ENCODE measurements around the gene KREMEN2.

The KREMEN2 gene

DNA sequence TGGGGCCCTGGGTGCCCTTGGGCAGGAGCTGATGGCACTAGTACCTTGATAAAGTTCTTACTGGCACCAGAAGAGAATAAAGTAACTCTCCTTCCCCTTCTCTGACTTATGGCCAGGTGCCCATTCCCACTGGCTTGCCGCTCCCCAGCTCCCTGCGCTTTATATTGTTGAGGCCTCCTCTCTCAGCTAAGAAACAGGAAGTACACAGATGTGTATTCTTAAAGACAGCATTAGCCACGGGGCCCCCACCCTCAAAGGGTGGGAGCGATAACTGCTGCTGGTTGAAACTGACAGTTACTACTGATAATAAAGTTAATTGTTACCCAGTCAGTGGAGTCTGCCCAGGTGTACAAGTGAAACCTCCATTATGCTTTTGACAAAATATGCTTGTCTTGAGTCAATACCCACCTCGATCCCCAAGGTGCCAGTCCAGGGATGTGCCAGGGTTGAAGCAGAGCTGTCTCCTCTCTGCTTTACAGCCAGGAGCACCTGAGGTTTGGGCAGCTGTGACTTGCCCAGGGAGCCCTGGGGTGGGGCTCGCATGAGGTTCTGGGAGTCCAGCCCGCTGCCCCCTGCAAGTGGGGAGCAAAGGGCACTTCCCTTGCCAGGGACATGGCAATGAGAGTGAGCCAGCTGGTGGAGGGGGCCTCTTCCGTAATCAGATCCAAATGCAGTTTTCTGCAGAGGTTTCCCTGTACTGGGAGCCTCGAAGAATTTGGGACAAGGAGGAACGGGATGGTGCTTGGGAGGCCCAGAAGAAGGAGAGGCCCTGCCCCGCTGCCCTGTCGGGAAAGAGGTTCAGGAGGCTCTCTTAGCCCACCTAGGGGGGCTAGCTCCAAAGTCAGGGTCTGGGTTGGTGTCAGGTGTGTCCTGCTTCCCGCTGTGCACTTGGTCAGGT lies 43.2 kb downstream of the KREMEN2 start:
- TF ChIP-seq, protein P1, sequence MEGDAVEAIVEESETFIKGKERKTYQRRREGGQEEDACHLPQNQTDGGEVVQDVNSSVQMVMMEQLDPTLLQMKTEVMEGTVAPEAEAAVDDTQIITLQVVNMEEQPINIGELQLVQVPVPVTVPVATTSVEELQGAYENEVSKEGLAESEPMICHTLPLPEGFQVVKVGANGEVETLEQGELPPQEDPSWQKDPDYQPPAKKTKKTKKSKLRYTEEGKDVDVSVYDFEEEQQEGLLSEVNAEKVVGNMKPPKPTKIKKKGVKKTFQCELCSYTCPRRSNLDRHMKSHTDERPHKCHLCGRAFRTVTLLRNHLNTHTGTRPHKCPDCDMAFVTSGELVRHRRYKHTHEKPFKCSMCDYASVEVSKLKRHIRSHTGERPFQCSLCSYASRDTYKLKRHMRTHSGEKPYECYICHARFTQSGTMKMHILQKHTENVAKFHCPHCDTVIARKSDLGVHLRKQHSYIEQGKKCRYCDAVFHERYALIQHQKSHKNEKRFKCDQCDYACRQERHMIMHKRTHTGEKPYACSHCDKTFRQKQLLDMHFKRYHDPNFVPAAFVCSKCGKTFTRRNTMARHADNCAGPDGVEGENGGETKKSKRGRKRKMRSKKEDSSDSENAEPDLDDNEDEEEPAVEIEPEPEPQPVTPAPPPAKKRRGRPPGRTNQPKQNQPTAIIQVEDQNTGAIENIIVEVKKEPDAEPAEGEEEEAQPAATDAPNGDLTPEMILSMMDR (conservative IDR thresholded peaks at IDR 0.05; ENCODE audit: low read length) = no peak
- H3K4me3 ChIP-seq (ENCODE audit: low read length) = no peak overlapping the region
- DNase-seq (ENCODE audit: low read depth) = no peak

DNA sequence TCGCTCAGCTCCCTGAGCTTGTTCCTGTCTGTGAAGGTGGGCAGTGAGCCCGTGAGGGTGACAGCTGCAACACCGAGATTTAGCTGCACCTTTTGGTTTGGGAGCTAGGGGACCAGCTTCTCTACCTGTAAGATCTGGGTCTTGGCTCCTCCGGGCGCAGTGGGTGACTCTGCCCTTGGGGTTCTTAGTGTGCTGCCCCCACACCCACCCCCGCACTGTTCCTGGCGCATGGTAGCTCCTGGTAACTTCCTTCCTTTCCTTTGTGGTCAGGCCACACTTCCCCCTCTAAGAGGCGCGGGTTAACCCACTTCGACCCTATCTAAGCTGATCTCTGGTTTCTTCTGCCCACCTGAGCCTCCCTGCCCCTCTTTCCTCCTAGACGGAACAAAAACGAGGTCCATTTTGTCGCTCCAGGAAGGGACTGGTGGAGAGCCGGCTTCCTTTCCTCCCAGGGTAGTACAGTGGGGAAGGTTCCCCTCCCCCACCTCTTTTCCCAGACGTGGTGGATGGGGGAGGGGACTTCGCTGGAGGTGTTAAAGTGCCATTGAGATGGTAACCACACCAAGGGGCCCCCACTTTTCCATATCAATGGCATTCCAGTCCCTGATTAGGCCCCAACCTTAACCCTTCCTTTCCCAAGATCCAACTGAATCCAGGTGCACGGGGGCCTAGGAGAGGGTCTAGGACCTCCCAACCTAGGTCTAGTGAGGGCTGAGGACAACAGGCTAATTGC lies 44.0 kb downstream of the KREMEN2 start:
- no peak for DNase-seq (ENCODE audit: low read depth)
- TF ChIP-seq, protein P1 (conservative IDR thresholded peaks at IDR 0.05; ENCODE audit: low read length) = no peak
- no peak overlapping the region for H3K4me3 ChIP-seq (ENCODE audit: low read length)

DNA sequence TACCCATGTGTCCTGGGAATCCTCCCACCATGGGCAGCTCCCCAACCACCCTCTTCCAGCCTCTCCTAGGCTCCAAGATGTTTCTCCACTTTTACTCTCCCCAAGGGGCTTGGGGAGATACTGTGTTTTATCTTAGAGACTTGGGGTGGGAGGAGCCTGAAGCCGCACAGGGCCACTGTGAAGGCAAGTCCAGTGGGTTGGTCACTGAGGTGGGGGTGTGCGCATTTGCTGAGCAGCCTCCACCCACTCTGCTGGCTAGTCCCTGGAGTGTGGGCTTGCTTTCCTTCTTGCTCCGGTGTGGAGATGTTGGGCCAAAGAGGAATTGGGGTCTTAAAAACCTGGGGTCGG lies 44.6 kb downstream of the KREMEN2 start:
- H3K4me3 ChIP-seq (ENCODE audit: low read length) = no peak overlapping the region
- TF ChIP-seq, protein P1 (conservative IDR thresholded peaks at IDR 0.05; ENCODE audit: low read length) = no peak
- no peak for DNase-seq (ENCODE audit: low read depth)

DNA sequence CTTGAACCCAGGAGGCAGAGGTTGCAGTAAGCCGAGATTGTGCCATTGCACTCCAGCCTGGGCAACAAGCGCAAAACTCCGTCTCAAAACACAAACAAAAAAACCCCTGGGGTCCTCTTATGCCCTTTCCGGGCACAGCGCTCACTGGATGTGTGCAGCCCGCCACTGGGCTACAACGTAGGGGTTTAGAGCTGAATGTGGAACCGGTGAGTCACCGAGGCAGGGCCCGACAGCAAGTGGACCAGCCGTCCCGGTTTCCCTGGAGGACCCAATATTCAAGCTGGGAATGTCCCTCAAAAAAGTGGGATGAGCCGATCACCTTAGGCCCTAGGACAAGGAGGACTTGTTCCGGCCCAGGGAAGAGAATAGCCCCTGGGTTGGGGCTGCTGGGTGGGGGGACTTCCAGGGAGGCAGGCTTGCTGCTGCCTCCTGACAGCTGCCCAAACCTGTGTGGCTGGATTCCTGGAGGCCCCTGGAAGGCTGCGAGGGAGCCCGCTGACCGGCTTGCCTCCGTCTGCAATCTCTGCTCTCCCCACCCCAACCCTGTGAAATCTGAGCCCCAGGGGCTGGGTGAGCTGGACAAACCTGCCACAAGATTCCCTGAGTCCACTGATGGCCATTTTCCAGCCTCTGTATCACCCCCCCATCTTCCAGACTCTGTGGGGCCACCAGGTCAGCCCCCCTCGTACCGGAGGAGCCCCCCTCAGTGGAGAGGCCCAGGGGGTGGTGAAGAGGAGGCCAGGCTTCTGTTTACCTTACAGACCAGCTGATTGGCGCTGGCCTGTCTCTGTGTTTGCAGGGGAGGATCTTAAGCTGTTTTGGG lies 45.7 kb downstream of the KREMEN2 start:
- no peak overlapping the region for H3K4me3 ChIP-seq (ENCODE audit: low read length)
- no peak for DNase-seq (ENCODE audit: low read depth)
- TF ChIP-seq, protein P1 (conservative IDR thresholded peaks at IDR 0.05; ENCODE audit: low read length) = no peak

DNA sequence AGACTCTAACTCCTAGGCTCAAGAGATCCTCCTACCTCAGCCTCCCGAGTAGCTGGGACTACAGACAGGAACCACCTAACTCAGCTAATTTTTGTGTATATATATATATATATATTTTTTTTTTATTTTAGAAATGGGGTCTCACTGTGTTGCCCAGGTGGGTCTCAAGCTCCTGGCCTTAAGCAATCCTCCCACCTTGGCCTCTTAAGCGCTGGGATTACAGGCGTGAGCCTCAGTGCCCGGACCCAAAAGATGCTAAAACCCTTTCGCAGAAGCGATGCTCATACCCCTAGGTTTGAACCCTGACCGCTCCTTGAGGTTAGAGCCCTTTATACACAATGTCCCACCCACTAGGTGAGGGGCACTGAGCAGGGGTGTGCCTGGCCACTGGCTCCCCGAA lies 46.4 kb downstream of the KREMEN2 start:
- TF ChIP-seq, protein P1 (conservative IDR thresholded peaks at IDR 0.05; ENCODE audit: low read length) = no peak
- no peak for DNase-seq (ENCODE audit: low read depth)
- no peak overlapping the region for H3K4me3 ChIP-seq (ENCODE audit: low read length)

DNA sequence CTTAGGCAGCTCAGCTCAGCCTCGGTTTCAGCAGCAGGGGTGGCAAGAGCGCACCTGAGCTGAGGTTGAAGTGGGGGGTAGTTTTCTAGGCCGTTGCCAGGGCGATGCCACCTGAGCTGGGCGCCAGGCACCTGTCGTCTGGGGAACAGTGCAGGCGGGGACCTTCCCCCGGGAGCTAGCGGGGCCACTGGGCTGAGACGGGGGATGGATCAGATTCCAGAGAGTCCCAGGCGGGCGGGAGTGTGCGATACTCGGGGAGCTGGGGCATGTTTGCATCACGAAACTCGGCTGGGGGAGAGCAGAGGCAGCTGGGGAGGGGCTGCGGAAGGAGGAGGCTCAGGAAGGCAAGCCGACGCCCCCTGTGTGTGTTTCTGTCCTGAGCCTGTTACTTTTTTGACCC lies 48.2 kb downstream of the KREMEN2 start:
- no peak for DNase-seq (ENCODE audit: low read depth)
- TF ChIP-seq, protein P1 (conservative IDR thresholded peaks at IDR 0.05; ENCODE audit: low read length) = no peak
- no peak overlapping the region for H3K4me3 ChIP-seq (ENCODE audit: low read length)

Measured in AG10803 (cell line).